KMS-11 (cell line): ENCODE data around the gene GALE.

Experiments used
- H2AFZ ChIP-seq: fragments of 200-600 bp; sonication (generic); 2 replicates; pipeline ENCODE4 v1.6.1; 2016; ENCODE audit warnings: antibody characterized with exemption, mixed run types, low read depth
- H3K27ac ChIP-seq: fragments of 200-600 bp; sonication (generic); 2 replicates; pipeline ENCODE4 v1.6.1; 2016; ENCODE audit warnings: mild to moderate bottlenecking, mixed run types
- H3K27me3 ChIP-seq: fragments of 200-600 bp; sonication (generic); 2 replicates; pipeline ENCODE4 v1.6.1; 2017; ENCODE audit warnings: mild to moderate bottlenecking, low read depth, mixed run types, moderate library complexity; ENCODE audit not compliant: insufficient read depth
- H3K36me3 ChIP-seq: fragments of 200-600 bp; sonication (generic); 2 replicates; pipeline ENCODE4 v1.6.1; 2017; ENCODE audit warnings: mild to moderate bottlenecking, mixed run types; ENCODE audit not compliant: insufficient read depth
- H3K4me1 ChIP-seq: fragments of 200-600 bp; sonication (generic); 2 replicates; pipeline ENCODE4 v1.6.1; 2016; ENCODE audit warnings: mild to moderate bottlenecking, low read depth, mixed run types; ENCODE audit not compliant: poor library complexity, severe bottlenecking
- H3K4me2 ChIP-seq: fragments of 200-600 bp; sonication (generic); 2 replicates; pipeline ENCODE4 v1.7.0; 2016; ENCODE audit warnings: mild to moderate bottlenecking, mixed run types
- H3K4me3 ChIP-seq: fragments of 200-600 bp; sonication (generic); IDR thresholded peaks from 2 replicates; pipeline ENCODE4 v1.6.1; 2017; ENCODE audit warnings: low read depth, low read length, mixed read lengths; ENCODE audit not compliant: insufficient read depth
- H3K79me2 ChIP-seq: fragments of 200-600 bp; sonication (generic); 2 replicates; pipeline ENCODE4 v1.6.1; 2016; ENCODE audit warnings: low read depth, mixed run types; ENCODE audit not compliant: insufficient read depth
- H3K9ac ChIP-seq: fragments of 200-600 bp; sonication (generic); 2 replicates; pipeline ENCODE4 v1.6.1; 2016; ENCODE audit warnings: mild to moderate bottlenecking, mixed run types
- H4K20me1 ChIP-seq: fragments of 200-600 bp; sonication (generic); 2 replicates; pipeline ENCODE4 v1.6.1; 2016; ENCODE audit warnings: mild to moderate bottlenecking, mixed run types; ENCODE audit not compliant: insufficient read depth
- CTCF ChIP-seq: fragments of 200-600 bp; sonication (generic); conservative IDR thresholded peaks from 2 replicates; pipeline ENCODE4 v1.6.1; 2017; ENCODE audit warnings: low read depth, mild to moderate bottlenecking, antibody characterized with exemption, low read length, moderate library complexity, mixed read lengths

Gene GALE

GRCh38 chr1:23779826-23780371, 20.7 kb downstream of the GALE start:
- H3K4me3 ChIP-seq = no peak overlapping the region
- H3K27ac ChIP-seq = no peak overlapping the region
- H2AFZ ChIP-seq = no peak overlapping the region
- H3K36me3 ChIP-seq = no peaks in the 10 kb centered on the region
- H3K4me2 ChIP-seq = peak overlapping the region; percentile 88
- H4K20me1 ChIP-seq = no peaks in the 10 kb centered on the region
- H3K4me1 ChIP-seq = peaks cover 38% of the 10 kb centered on the region
- no peak overlapping the region for H3K9ac ChIP-seq
- H3K27me3 ChIP-seq = no peaks in the 10 kb centered on the region
- H3K79me2 ChIP-seq = peaks cover 26% of the 10 kb centered on the region
- TF ChIP-seq CTCF = no peak

- TF ChIP-seq CTCF = no peak
- Histone ChIP-seq H3K9ac (peak within 1 kb of the TSS; percentile 56), H3K27me3 (no peaks in the 10 kb centered on the region), H3K27ac (peak within 1 kb of the TSS; percentile 66), H3K36me3 (no peaks in the 10 kb centered on the region), H3K79me2 (peaks cover 19% of the 10 kb centered on the region), H3K4me3 (no peak within 1 kb of the TSS), H2AFZ (peak within 1 kb of the TSS; percentile 92; the same call in 1 of the 2 replicates), H3K4me1 (peaks cover 38% of the 10 kb centered on the region), H4K20me1 (no peaks in the 10 kb centered on the region), H3K4me2 (peak within 1 kb of the TSS; percentile 88)
These were observed 22.4 kb downstream of the GALE start, which contains the start of gene PITHD1 for GRCh38 chr1:23777979-23778814. TSS of gene PITHD1 (plus strand) at chr1:23778418. CDS start at chr1:23778516, 98 bp downstream.

- peaks cover 53% of the 10 kb centered on the region for H3K4me1 ChIP-seq
- no peak overlapping the region for H2AFZ ChIP-seq
- H3K27me3 ChIP-seq = no peaks in the 10 kb centered on the region
- no peak overlapping the region for H3K4me2 ChIP-seq
- no peaks in the 10 kb centered on the region for H3K36me3 ChIP-seq
- no peak overlapping the region for H3K27ac ChIP-seq
- no peak for TF ChIP-seq CTCF
- peaks cover 19% of the 10 kb centered on the region for H3K79me2 ChIP-seq
- no peak overlapping the region for H3K4me3 ChIP-seq
- no peak overlapping the region for H3K9ac ChIP-seq
- no peaks in the 10 kb centered on the region for H4K20me1 ChIP-seq
These were observed 24.3 kb downstream of the GALE start for GRCh38 chr1:23776217-23776616.

- no peak overlapping the region for H2AFZ ChIP-seq
- H3K9ac ChIP-seq = no peak overlapping the region
- TF ChIP-seq CTCF = no peak
- no peaks in the 10 kb centered on the region for H3K36me3 ChIP-seq
- H3K27me3 ChIP-seq = no peaks in the 10 kb centered on the region
- H3K4me1 ChIP-seq = peaks cover 42% of the 10 kb centered on the region
- no peak overlapping the region for H3K27ac ChIP-seq
- no peaks in the 10 kb centered on the region for H4K20me1 ChIP-seq
- H3K4me2 ChIP-seq = no peak overlapping the region
- peaks cover 10% of the 10 kb centered on the region for H3K79me2 ChIP-seq
- no peak overlapping the region for H3K4me3 ChIP-seq
These were observed 26.2 kb downstream of the GALE start for GRCh38 chr1:23774174-23774880.
